GM19035 (cell line): Measurements from ENCODE around the gene PHF12.

Experiments used
- ATAC-seq: cut with Tn5 transposase; IDR thresholded peaks from one replicate; pipeline ENCODE4 v1.9.1; 2021; ENCODE audit not compliant: unreplicated experiment

The PHF12 gene

DNA sequence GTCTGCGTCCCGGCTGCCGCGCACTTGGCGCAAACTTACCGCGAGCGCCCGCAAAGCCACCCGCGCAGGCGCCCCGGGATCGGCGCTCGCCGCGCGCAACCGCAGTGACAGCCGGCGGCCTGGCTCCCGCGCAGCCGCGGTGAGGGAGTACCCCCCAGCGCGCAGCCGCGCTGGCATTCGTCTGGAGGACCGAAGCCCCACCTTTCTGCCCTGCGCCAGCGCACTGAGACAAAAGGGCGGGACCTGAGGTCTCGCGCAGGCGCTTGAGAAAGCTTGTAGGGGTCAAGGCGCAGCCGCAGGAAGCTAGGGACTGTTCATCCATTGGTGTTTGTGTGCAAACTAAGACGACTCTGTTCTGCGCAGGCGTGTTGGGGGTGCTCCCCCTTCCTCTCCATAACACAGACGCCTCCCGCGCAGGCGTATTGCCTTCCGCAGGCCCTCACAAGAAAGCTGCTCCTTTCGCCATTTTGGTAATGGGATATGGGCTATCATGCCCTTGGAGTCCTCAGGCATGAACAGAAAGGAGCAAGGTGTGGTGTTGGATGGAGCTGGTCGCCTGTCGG lies at the start of gene PHF12:
Gene PHF12, minus strand, starts transcription at position 91 of the 563 bp plus-strand sequence. CDS start 558 bp downstream, outside the sequence.
- ATAC-seq, result peak; percentile 64

DNA sequence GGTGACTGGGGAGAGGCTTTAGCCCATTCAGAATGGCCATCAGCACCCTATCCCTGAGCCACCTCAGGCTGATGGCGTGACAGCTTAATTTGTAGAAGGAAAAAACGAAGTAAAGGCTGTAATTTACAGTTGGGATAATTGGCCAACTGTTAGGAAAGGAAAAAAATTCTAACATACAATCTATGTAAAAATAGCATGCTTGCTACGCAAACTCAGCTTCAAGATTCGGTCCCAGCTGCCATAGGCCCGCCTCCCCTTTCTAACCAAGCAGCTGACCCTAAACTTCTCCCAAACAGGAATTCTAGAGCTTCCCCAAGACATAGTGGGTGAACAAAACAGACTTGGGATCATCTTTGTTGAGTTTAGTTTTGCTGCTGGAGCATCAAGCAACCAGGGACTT lies 49.7 kb upstream of the PHF12 start:
- ATAC-seq, result no peak

DNA sequence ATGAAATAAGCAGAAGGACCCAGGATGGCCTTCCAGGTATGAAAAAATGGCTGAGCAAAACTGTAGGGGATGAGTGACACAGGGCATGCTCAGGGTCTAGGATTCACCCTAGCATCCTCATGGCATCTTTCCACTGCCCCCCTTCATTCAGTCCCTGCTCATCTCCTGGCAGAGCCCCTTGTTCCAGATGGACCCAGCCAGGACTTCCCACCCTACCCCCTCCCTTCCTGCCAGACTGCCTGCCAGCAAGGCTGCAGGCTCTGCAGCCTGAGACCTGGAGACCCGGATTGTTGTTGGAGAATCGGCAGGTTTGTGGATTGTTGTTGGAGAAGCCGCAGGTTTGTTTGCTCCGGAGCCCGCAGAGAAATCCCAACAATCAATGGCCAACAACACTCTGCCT lies 47.9 kb upstream of the PHF12 start:
- ATAC-seq, result no peak

DNA sequence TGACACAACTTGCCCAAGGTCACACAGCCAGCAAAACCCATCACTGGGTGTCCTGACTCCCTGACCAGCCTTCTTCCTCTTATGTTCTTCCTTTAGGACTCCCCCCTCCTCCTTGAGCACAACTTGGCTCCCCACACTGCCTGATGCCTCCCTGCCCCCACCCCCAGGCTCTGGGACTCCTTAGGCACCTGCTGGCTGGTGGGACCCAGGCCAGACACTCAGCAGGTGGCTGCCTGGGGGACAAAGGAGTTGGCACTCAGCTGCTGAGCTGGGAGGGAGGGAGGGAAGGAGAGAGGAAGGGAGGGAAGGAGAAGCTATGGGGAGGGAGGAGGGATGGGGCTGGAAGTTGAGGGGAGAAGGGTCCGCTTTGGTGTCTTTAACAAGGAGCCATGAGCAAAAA lies 46.5 kb upstream of the PHF12 start:
- ATAC-seq, result no peak

GRCh38 chr17:28996554-28997096 lies 45.3 kb upstream of the PHF12 start:
- ATAC-seq, result no peak

DNA sequence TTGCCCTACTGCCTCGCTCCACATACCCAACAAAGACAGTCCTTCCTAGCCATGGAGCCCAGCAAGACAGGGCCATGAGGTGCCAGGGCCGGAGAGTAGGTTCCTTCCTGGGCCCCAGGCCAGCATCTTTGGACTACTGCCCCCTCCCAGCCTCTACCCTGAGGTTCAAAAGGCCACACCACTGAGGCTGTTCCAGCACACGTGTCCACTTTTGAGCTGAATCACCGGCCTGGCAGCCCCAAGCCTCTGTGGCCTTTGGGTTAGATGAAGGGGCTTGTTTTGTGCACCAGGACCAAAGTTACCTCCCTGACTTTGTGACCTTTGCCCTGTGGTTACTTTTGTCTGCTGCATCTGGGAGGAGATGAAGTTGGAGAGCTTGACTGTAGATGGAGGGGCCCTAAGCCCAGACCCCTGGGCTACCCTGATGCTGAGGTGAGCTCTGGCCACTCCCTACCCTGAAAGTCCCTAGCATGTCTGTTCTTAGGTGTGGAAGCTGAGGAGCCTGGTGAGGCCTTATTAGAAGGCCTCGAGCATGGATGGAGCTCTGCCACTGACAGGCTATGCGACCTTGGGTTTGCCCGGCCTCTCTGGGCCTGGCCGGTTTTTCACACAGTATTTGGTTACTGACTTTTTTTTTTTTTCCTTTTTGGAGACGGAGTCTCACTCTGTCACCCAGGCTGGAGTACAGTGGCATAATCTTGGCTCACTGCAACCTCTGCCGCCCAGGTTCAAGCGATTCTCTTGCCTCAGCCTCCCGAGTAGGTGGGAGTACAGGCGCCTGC lies 42.5 kb upstream of the PHF12 start:
- ATAC-seq, result no peak

DNA sequence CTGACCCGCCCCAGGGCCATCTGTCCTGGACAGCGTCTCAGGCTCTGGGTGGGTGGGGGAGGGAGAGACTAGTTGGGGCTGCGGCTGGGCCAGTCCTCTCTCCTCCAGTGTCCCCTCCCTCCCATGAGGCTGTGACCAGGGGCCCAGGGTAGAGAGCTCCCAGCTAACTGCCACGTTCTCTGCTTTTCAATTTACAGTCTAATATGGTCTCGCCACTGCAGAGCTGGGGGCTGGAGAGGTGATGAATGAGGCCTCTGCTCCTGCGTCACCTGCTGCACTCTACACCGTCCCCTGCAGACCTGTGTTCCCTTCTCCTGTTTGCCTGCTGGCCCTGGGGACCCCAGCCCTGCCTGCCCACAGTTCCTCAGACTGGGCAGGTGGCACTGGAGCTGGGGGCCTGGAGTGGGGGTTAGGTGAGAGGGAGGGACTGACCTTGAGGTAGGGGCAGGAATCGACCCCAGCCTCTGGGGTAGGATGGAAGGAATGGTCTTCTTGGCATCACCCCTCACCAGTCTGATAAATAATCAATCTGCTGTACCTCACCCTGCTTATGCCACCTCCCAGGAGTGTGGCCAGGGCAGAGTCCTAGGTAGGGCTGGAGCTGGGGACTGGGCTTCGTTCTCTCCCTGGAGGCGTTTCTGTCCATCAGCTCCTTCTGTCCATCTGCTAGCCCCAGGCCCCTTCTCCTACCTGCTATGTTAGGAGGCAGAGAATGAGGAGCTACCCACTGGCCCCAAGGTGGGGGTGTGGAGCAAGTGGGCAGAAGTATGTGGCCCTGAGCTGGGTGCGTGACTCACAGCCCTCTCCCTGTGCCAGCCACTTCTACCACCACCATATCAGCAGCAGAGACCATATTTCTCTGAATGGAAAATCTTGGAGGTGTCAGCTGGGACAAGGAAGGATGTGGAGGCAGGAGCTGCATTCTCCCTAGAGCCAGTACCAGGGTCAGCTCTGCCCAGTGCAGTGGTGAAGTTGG lies 41.6 kb upstream of the PHF12 start:
- no peak for ATAC-seq

DNA sequence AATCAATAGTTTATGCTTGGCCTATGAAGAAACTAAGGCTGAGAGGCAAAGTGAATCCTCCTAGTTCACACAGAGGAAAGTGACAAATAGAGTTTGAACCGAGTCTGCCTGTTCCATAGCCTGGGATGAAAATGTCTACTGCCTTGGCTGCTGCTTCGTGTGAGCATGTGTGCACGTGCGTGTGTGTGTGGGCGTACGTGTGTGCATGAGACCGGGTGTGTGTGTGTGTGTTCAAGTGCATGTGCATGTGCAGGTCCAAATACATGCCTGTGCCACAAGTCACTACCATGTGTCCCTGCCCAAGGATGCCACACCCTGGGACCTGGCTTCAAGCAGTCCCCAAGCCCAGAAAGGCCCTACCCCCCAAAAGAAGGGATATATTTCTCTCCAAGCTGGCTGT lies 40.9 kb upstream of the PHF12 start:
- ATAC-seq, result no peak

GRCh38 chr17:28991779-28992178 lies 40.5 kb upstream of the PHF12 start:
- no peak for ATAC-seq

DNA sequence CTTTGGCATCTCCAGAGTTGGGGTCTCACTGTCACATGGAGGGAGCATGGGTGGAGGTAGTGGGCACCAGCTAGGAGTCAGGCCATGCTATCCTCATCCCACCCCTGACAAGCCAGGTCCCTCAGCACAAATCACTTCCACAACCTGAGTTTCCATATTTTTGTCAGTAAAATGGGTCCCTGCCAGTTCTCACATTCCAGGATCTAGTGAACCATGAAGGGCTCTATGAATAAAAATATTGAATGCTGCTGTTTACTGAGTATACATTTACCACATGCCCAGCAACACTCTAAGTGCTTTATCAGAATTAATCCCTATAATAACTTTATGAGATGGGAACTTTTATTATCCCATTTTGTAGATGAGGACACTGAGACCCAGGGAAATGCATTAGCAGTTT lies 37.7 kb upstream of the PHF12 start:
- ATAC-seq, result no peak

GRCh38 chr17:28988475-28988874 lies 37.2 kb upstream of the PHF12 start:
- ATAC-seq, result no peak

GRCh38 chr17:28986714-28987655 lies 35.7 kb upstream of the PHF12 start:
- ATAC-seq, result no peak

DNA sequence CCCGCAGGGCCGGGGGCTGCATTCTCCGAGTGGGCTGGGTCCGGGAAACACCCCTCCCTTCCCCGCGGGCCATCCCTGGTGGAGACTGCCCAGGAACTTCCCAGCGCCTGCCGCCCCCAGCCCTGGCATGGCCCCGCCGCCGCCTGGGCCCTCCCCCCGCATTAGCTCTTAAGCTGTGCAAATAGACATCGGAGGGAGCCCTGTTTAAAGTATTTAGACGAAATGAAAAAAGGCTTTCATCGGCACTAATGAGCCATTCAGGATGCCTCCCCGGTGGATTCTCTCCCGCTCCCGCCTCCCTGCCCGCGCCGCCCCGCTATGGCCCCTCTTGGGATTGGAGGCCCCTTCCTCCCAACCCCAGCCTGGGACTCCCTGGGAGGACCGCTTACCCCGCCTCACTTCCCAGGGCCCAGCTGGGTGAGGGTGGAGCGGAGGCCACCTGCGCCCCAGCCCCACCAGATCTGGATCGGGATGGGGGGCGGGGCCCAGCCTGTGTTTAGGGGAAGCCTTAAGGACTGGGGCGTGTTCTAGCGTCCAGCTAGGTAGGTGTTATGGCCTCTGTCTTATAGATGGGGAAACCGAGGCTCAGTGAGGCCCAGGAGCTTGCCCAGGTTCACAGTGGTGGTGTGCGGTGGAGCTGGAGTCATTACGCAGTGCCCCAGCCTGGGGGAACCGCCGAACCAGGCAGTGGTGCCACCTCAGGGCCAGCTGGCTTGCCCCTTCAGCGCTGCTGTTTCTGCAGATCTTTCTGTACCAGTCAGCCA lies 34.8 kb upstream of the PHF12 start:
- no peak for ATAC-seq

GRCh38 chr17:28983286-28984230 lies 32.2 kb upstream of the PHF12 start:
- no peak for ATAC-seq

DNA sequence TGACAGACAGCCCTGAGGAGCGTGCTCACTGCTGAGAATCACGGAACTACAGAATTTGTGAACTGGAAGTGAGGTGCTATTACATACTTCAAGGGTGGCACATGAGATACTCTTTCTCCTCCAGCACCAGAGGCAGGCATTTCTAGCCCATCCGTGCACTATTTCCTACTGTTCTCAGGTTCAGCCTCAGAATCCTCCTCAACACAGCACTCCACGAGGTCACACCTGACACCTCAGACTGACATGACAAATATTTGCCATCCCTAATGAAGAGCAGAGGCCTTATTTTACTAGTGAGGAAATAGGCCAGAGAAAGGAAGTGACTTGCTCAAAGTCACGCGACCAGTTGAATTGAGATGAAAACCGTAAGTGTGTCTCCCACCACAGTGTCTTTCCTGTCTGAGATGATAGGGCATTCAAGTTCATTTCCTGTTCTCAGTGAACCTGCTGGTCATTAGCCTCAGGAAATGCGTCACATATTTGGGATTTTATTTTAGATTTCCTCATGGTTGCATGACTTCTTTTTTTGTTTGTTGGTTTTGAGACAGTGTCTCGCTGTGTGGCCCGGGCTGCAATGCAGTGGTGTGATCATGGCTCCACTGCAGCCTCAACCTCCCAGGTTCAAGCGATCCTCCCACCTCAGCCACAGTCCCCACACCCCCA lies 30.9 kb upstream of the PHF12 start:
- ATAC-seq, result no peak

DNA sequence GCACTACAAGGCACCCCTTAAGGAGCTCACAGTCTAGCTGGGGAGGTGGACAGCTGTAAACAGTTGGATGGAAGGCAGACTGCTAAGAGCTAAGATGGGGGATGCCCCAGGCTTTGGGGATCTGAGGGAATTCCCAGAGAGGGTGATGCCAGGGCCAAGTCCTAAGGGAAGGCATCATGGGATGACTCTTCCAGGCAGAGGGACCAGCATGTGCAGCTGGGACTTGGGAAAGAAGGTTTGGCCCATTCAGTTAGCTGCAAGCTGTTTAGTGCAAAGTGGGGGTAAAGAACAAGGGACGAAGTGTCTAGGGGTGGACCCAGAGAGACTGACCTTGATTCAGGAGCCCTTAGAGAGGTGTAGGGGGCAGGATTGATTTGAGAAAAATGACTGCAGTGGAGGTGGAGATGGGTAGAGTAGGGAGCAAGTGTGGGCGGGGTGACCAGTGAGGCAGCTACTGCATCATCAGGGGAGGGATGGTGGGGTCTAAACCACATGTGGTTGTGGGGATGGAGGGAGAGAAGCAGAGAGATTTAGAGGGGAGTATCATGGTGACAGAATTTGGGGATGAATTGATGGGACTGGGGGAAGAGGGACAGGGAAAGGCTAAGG lies 27.1 kb upstream of the PHF12 start:
- no peak for ATAC-seq

DNA sequence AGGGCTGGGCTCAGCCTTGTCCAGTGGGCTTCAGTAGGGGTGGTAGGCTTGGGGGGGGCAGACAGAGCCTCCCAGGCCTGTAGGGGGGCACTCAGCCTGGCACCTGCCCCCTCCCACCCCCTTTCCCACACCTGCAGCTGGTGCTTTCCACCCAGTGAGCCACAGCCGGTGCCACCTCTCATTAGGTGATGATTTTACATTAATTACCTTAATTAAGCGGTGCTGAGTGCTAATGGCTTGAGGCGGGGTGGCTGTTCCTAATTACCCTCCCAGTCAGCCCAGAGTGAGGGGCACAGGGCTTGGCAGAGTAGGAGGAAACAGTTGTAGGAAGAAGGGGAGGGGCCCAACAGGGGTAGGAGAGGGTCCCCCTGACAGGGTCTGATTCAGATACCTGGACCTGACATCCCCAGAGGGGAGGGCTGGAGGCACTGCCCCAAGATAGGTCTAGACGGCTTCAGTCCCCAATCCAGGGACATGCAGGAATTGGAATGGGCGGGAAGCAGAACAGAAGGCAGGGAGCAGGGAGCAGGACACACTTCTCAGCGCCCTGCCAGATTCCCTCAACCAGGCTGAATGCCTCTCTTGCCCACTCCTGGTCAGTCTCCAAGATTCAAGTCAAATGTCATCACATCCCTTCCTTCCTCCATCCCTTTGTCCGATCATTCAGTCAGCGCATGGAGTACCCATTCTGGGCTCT lies 26.5 kb upstream of the PHF12 start:
- ATAC-seq, result no peak
